B cell (primary cell): ENCODE results near the gene ACSM6. TPM values are rescaled to one million over a fixed set of nuclear protein-coding genes. Genes with fewer than 3 reads are reported as not detected.

Experiments
- ATAC-seq: fragments of 200-7000 bp; cut with Tn5 transposase; one replicate; pipeline ENCODE4 v1.10.0; 2021; ENCODE audit warnings: low read depth, mild to moderate bottlenecking, moderate number of reproducible peaks, moderate library complexity
- CTCF ChIA-PET: fragments of 350-600 bp; sonication (Branson Sonifier 250); formaldehyde crosslinking; loops from one replicate; lab custom pipeline; 2021; ENCODE audit warnings: antibody characterized with exemption, inconsistent platforms; lab: Charles Lee
- POLR2A ChIA-PET: fragments of 350-600 bp; sonication (Branson Sonifier 250); formaldehyde crosslinking; loops from one replicate; lab custom pipeline; 2021; ENCODE audit warnings: antibody characterized with exemption; lab: Charles Lee
- DNase-seq: peaks from one replicate; pipeline ENCODE4 v3.0.0; 2013
- H2AFZ ChIP-seq: 2 replicates; pipeline ENCODE4 v1.6.1; 2012; ENCODE audit warnings: mild to moderate bottlenecking, low read depth, low read length; ENCODE audit not compliant: insufficient read depth, poor library complexity, severe bottlenecking
- H3K27ac ChIP-seq, 2 donors: 1 replicate in 1 of 2; 2 replicates in 1 of 2; pipeline ENCODE4 v1.5.1; 2012 to 2013; ENCODE audit warnings: low read length in 2 of 2, mild to moderate bottlenecking in 2 of 2, moderate library complexity in 1 of 2
- H3K27me3 ChIP-seq, 4 experiments: fragments of 200-600 bp in 1 of 4; sonication (generic) in 1 of 4; replicated peaks in 1 of 4; 1 replicate in 2 of 4; 2 replicates in 2 of 4; pipeline versions ENCODE4 v1.6.1 to v1.7.0; 2013 to 2016; ENCODE audit warnings: low read length in 3 of 4, mild to moderate bottlenecking in 2 of 4, mixed read lengths in 1 of 4, moderate library complexity in 1 of 4; ENCODE audit not compliant: insufficient read depth in 4 of 4, control insufficient read depth in 3 of 4; ENCODE audit errors: control extremely low read depth in 1 of 4
- H3K36me3 ChIP-seq, 2 experiments: replicated peaks in 1 of 2; 1 replicate in 1 of 2; 2 replicates in 1 of 2; pipeline versions ENCODE4 v1.6.1 to v1.7.1; 2013; ENCODE audit warnings: low read length in 1 of 2; ENCODE audit not compliant: insufficient read depth in 2 of 2, control insufficient read depth in 1 of 2; ENCODE audit errors: control extremely low read depth in 1 of 2, extremely low read depth in 1 of 2
- H3K4me1 ChIP-seq, 2 donors: fragments of 200-600 bp in 1 of 2; sonication (generic) in 1 of 2; 1 replicate in 1 of 2; 2 replicates in 1 of 2; pipeline versions ENCODE4 v1.5.1 to v1.6.1; 2013 to 2017; ENCODE audit warnings: low read length in 2 of 2; ENCODE audit not compliant: control insufficient read depth in 2 of 2, insufficient read depth in 2 of 2
- H3K4me2 ChIP-seq: replicated peaks from 2 replicates; pipeline ENCODE3; 2012; ENCODE audit warnings: mild to moderate bottlenecking, low read depth, low read length; ENCODE audit not compliant: poor library complexity, severe bottlenecking
- H3K4me3 ChIP-seq, 5 experiments: fragments of 200-600 bp in 1 of 5; sonication (generic) in 1 of 5; 1 replicate in 3 of 5; 2 replicates in 2 of 5; pipeline versions ENCODE4 v1.5.1 to v1.7.0; 2011 to 2016; ENCODE audit warnings: low read length in 4 of 5, mild to moderate bottlenecking in 4 of 5, low read depth in 2 of 5, control low read depth in 1 of 5, moderate library complexity in 1 of 5; ENCODE audit not compliant: insufficient read depth in 1 of 5; ENCODE audit errors: control extremely low read depth in 1 of 5, extremely low read depth in 1 of 5
- H3K79me2 ChIP-seq: fragments of 200-600 bp; sonication (generic); one replicate; pipeline ENCODE4 v1.6.0; 2016; ENCODE audit warnings: low read length; ENCODE audit not compliant: control insufficient read depth, insufficient read depth
- H3K9ac ChIP-seq: fragments of 200-600 bp; sonication (generic); 2 replicates; pipeline ENCODE4 v1.6.1; 2017; ENCODE audit warnings: mild to moderate bottlenecking, low read length, moderate library complexity
- H3K9me3 ChIP-seq, 3 donors: one replicate each; pipeline versions ENCODE4 v1.6.1 to v1.7.1; 2013; ENCODE audit warnings: low read length in 2 of 3; ENCODE audit not compliant: control insufficient read depth in 2 of 3, insufficient read depth in 1 of 3; ENCODE audit errors: control extremely low read depth in 1 of 3
- H4K20me1 ChIP-seq: 2 replicates; pipeline ENCODE4 v1.6.0; 2012; ENCODE audit warnings: mild to moderate bottlenecking, low read length; ENCODE audit not compliant: insufficient read depth, control insufficient read depth, poor library complexity, severe bottlenecking
- H3K27ac Mint-ChIP-seq: one replicate; pipeline ENCODE4 v1.8.0; 2021; ENCODE audit warnings: mixed read lengths
- H3K27me3 Mint-ChIP-seq: one replicate; pipeline ENCODE4 v1.8.0; 2021; ENCODE audit warnings: mixed read lengths
- H3K4me1 Mint-ChIP-seq: one replicate; pipeline ENCODE4 v1.8.0; 2021; ENCODE audit warnings: mixed read lengths
- H3K4me3 Mint-ChIP-seq: one replicate; pipeline ENCODE4 v1.8.0; 2021; ENCODE audit warnings: mixed read lengths
- H3K9me3 Mint-ChIP-seq: one replicate; pipeline ENCODE4 v1.8.0; 2022; ENCODE audit warnings: mixed read lengths; ENCODE audit not compliant: insufficient read depth
- EZH2 ChIP-seq: IDR thresholded peaks from 2 replicates; pipeline ENCODE4 v1.6.1; 2012; ENCODE audit warnings: borderline replicate concordance, low read depth, mild to moderate bottlenecking, moderate library complexity, low read length; ENCODE audit not compliant: insufficient read depth, poor library complexity, severe bottlenecking
- WGBS: methylation state at CpG from one replicate; pipeline ENCODE4 v1.1.5; 2013; ENCODE audit warnings: missing lambda C conversion rate; ENCODE audit not compliant: insufficient coverage; 5-methylcytosine and 5-hydroxymethylcytosine counted together
- intact Hi-C: fragments of 100-400 bp; cut with micrococcal nuclease; formaldehyde crosslinking; loops from one replicate; pipeline ENCODE4 v1.10.0; 2022
- polyA plus RNA-seq: library from polyadenylated mRNA; depleted of rRNA; stranded (reverse); fragments of >200 nt; gene quantifications from 2 replicates; pipeline ENCODE4 v1.2.3, GENCODE V29; 2012
- total RNA-seq, 2 donors: library from RNA; stranded (reverse); fragments of 120-200 nt in 1 of 2; gene quantifications; 1 replicate in 1 of 2; 2 replicates in 1 of 2; pipeline versions ENCODE4 v1.2.3 to v1.2.4, GENCODE V29; 2013 to 2022
- TF ChIP-seq, protein P1 (sequence below): fragments of 200-600 bp; IDR thresholded peaks from one replicate; pipeline ENCODE4 v1.8.0; 2022; ENCODE audit warnings: antibody characterized with exemption, mild to moderate bottlenecking

The ACSM6 gene
- total and polyA plus RNA-seq, 2 donors (not counting 1 experiment from before 2014, with no cell fraction given) = not detected

DNA sequence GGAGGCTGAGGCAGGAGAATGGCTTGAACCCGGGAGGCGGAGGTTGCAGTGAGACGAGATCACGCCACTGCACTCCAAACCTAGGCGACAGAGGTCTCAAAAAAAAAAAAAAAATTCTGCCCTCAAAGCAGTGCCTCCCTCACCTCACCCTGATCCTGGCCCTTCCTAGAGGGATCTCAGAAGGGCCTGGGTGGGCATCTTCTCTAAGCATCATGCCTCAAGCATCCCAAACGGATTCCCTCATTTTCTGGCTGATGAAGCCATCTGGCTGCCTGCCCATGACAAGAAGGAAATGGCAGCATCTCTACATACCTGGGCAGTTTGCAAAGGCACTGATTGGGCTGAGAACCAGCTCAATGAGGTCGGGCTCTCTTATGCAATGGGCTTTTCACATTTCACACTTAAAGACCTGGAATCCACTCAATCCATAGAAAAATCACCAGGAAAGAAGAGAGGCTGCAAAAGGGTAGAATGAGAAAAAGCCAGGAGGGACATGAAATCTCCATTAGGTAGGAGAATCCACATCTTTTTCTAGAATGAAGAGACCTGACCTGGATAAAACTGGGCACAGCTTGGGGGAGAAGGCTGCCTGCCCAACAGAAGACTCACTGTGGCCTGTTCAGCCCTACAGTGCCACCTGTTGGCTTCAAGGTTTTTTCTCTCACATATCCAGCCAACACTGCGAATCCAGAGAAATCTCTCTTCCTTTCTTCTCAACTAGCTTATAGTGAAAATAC is 48.7 kb downstream of the ACSM6 start:
- Histone ChIP-seq H3K9ac (no peak overlapping the region), H3K4me3 (no peak overlapping the region), H4K20me1 (peaks cover 20% of the 10 kb centered on the region), H3K4me2 (no peak overlapping the region), H3K27me3 (no peaks in the 10 kb centered on the region), H3K9me3 (no peaks in the 10 kb centered on the region), H2AFZ (no peak overlapping the region), H3K79me2 (peaks cover 41% of the 10 kb centered on the region), H3K4me1 (peaks cover 7 to 14% of the 10 kb centered on the region in 2 donors), H3K27ac (no peak overlapping the region), H3K36me3 (peaks cover 11 to 83% of the 10 kb centered on the region in 2 experiments)
- Mint-ChIP-seq H3K4me3 (no peak overlapping the region), H3K27ac (no peak overlapping the region), H3K27me3 (no peaks in the 10 kb centered on the region), H3K9me3 (peaks cover 4% of the 10 kb centered on the region), H3K4me1 (peaks cover 26% of the 10 kb centered on the region)
- WGBS = 86% methylated on average over 3 of the region's 8 CpGs
- intact Hi-C loops = no loop called here
- TF ChIP-seq EZH2 = no peak
- TF ChIP-seq, protein P1, sequence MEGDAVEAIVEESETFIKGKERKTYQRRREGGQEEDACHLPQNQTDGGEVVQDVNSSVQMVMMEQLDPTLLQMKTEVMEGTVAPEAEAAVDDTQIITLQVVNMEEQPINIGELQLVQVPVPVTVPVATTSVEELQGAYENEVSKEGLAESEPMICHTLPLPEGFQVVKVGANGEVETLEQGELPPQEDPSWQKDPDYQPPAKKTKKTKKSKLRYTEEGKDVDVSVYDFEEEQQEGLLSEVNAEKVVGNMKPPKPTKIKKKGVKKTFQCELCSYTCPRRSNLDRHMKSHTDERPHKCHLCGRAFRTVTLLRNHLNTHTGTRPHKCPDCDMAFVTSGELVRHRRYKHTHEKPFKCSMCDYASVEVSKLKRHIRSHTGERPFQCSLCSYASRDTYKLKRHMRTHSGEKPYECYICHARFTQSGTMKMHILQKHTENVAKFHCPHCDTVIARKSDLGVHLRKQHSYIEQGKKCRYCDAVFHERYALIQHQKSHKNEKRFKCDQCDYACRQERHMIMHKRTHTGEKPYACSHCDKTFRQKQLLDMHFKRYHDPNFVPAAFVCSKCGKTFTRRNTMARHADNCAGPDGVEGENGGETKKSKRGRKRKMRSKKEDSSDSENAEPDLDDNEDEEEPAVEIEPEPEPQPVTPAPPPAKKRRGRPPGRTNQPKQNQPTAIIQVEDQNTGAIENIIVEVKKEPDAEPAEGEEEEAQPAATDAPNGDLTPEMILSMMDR = peak; percentile 52
- ChIA-PET CTCF (interaction anchor here (0.7 to 11.7 kb wide), 30 partner anchors 8 to 279 kb away, joined by 3 to 644 read pairs (median 4); partner anchors contain the start of gene PDLIM1), POLR2A (no interaction called here)
- DNase-seq (peak; percentile 45), ATAC-seq (no peak)

DNA sequence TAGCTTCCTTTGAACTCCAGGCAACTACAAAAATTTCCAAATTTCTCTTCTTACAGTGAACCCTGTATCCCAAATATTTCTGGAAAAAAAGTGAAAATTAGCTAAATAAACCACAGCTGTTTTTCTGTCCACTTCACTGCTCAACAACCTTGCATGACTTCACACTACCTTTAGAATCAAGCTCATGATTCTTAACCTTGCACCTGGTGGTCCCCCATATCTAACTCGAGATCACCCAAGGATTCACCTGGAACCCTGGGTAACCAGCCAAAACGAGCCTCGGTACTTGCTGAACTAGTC is 49.2 kb downstream of the ACSM6 start:
- CTCF ChIA-PET = interaction anchor here (0.7 to 11.7 kb wide), 30 partner anchors 8 to 279 kb away, joined by 3 to 644 read pairs (median 4); partner anchors contain the start of gene PDLIM1
- H2AFZ ChIP-seq = no peak overlapping the region
- Mint-ChIP-seq H3K27me3 (no peaks in the 10 kb centered on the region), H3K4me1 (peaks cover 28% of the 10 kb centered on the region), H3K27ac (no peak overlapping the region), H3K9me3 (peaks cover 4% of the 10 kb centered on the region), H3K4me3 (no peak overlapping the region)
- H3K27ac ChIP-seq = no peak overlapping the region
- no peak for ATAC-seq
- H3K9ac ChIP-seq = no peak overlapping the region
- H3K27me3 ChIP-seq = no peaks in the 10 kb centered on the region
- H3K9me3 ChIP-seq = no peaks in the 10 kb centered on the region
- H4K20me1 ChIP-seq = peaks cover 20% of the 10 kb centered on the region
- H3K79me2 ChIP-seq = peaks cover 41% of the 10 kb centered on the region
- no peak for DNase-seq
- TF ChIP-seq EZH2 = no peak
- TF ChIP-seq, protein P1 = peak; percentile 16
- H3K4me2 ChIP-seq = no peak overlapping the region
- peaks cover 7 to 14% of the 10 kb centered on the region in 2 donors for H3K4me1 ChIP-seq
- POLR2A ChIA-PET = no interaction called here
- H3K36me3 ChIP-seq = peaks cover 11 to 80% of the 10 kb centered on the region in 2 experiments
- 17% methylated on average over 1 of the region's 3 CpGs for WGBS
- H3K4me3 ChIP-seq = no peak overlapping the region
- intact Hi-C loops = no loop called here
